Umbilical cord (tissue), 2 donors: ENCODE measurements around the gene VWA3B. TPM values are rescaled to one million over a fixed set of nuclear protein-coding genes. Genes with fewer than 3 reads are reported as not detected.
A peak's percentile ranks its signal among the peaks of the same experiment; 100 is the strongest.
"Not testable (repeated sequence)": the region's sequence is repeated elsewhere in the genome, so short reads cannot be mapped to it uniquely, and the experiment has no call there.

Source experiments
- DNase-seq: peaks from one replicate; pipeline ENCODE4 v3.0.0-alpha.2; 2015; ENCODE audit warnings: low spot score
- total RNA-seq: library from RNA; depleted of rRNA; stranded (reverse); fragments of >200 nt; gene quantifications from one replicate; pipeline ENCODE4 v1.2.3, GENCODE V29; 2014; ENCODE audit warnings: low replicate concordance; ENCODE audit not compliant: insufficient read depth

Gene VWA3B
- total RNA-seq, 1 donor from 2014 or later: 6.7 TPM

DNA sequence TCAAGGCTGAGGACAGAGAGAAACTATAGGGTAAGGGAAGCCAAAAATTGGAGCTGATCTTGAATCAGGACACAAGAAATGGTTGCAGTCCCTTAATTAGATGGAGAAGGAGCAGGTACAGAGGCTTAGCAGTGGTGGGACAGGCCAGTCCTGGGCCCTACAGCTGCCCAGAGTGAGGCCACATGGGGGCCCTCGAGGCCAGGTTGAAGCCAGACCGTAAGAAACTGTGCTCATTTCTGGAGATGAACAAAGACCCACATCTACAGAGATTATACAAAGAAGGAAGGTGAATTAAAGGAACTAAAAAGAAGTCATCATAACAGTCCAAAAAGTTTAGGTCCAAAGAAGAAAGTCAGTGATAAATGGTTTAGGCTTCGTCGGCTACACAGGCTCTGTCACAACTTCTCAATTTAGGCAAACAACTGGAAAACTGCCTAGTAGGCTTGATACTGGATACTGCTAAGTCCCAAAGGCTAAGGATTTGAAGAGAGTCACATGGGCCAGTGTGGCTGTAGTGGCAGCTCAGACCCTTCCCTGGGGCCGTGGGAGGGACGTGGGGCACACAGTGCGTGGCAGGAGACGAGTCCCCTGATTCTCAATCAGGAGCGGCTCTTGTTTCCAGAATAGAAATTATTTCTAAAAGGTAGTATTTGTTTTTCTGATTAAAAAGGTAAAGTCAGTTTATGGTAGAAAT is 208.9 kb downstream of the VWA3B start:
- no peak for DNase-seq

DNA sequence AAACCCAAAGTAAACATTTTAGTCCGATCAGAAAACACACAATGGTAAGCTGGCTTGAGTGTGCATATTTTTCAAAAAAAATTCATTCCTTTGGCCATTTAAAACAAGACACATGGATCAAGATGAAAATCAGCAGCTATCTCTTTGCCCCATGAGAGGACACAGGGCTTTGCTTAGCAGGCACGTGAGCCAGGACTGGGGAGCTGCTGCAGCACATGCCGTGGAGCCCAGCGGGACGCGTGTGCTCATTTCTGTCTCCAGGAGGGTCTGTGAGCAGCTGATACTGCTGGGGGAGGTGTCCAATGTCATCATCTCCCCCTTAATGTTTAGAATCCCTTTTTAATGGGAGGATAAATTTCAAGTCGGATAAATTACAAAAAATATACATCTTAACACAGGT is 209.5 kb downstream of the VWA3B start:
- DNase-seq: no peak

DNA sequence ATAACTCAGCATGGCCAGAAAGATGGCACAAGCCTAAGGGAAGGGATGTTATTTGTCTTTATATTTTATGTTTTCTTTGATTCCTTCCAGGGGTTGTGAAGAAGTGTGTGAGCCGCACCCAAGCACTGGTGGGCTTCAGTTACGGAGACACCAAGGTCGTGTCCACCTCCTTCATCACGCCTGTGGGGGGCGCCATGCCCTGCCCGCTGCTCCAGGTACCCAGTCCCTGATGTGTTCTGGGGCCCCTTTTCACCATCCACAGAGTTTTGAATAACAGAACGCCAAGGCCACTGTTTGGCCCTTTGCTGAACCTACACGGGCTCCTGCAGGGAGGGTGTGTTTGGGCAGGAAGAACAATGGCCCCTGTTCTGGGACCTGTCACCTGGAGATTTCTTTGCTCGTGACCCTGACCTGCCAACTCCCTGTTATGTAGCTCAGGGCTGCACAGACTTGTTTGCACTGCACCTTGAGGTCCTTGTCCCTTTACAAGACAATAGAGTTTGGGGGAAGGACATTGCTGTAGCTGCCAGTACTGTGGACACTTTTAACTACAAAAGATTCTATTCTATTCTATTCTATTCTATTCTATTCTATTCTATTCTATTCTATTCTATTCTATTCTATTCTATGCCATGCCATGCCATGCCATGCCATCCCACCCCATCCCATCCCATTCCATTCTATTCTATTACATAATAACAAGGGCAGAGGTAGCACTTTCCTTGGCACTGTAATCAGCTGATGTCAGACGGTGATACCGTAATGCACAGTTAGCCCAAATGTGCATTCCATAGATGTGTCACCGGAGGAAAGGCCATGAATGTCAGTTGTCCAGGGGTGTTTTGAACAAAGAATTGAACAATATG is 211.1 kb downstream of the VWA3B start:
- DNase-seq: no peak

DNA sequence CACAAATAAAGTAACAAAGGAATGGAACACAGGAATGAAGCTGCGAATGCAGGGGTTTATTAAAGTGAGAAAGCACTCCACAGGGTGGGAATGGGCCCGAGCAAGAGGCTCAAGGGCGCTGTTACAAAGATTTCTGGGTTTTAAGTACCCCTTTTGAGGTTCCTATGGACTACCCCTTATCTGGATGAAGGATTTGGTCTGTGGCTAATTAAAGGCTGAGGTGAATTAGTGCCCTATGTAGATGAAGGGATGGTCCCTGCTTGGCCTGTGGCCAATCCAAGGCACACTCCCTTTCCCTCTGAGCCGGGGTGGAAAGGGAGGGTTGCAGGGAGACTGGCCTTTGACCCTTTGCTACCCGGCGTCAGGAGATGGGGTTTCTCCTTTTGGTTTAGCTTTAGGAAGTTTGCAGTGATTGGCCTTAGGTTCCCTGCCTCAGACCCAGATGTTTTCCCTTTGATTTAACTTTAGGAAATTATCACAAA is 211.8 kb downstream of the VWA3B start:
- DNase-seq: no peak

GRCh38 chr2:98299211-98299905 is 212.4 kb downstream of the VWA3B start:
- DNase-seq: peak; percentile 91

DNA sequence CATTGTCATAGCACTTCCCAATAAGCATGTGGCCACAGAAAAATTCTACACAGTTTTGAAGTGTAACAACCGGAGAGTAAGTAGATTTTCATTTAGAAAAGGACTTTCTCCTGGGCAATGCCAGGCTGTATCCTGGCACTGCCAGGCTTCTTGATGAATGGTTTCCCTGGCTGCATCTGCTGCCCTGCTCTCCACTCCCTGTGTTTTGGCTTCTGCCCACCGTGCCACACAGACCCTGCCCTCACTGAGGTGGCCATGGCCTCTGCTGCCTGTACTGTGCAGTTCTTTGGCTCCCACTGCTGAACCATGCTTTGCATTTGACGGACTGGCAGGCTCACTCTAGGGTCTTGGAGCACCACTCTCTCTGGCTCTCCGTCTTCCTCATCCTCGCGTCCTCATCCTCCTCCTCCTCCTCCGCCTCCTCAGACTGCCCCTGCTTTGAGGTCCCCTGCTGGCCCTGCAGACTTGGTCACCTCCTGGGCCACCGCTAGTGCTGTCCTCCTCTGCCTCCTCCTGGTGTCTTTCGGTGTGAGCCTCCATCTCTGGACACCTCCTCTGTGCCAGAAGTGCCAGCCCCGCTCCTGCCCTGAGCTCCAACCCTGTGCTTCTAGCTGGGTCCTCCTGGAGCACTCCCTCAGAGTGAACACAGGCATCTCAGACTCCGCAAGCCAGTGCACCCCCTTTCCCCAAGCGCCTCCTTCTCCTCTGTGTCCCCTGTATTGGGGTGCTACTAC is 213.3 kb downstream of the VWA3B start:
- DNase-seq: no peak

DNA sequence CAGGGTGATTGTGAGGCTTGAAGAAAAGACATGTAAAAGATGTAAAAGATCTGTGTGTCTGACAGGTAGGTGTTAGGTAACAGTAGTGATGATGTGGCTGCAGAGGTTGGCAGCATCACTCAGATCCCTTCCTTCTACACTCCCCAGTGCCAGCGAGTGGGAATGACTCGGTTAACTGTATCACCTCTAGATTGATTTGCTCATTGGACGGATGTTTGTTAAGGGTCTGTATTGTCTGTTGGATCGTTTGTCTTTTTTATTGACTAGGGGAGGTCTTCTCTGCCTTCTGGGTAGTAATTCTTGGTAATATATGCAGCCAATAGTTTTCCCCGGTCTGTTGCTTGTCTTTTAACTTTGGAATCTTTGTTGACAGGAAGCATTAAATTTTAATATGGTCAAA is 214.5 kb downstream of the VWA3B start:
- DNase-seq: no peak

- DNase-seq: not testable (repeated sequence)
These were observed 220.2 kb downstream of the VWA3B start for GRCh38 chr2:98307131-98307696.

DNA sequence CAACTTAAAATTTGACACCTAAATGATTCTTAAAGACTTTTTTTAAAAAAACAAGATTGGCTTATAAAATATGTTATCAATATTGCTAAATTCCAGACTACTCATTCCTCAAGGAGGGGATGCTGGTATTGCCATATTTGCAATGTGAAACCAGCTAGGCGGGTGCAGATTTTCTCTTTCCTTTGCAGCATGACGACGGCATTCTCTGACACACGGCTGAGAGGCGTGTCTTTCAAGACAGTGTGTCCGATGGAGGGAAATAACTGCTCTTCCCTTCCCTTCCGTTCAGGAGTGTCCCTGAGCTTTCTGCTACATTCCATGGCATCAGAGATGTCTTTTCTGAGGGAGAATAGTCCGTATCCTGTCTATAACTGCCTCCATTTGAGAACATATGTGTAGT is 221.1 kb downstream of the VWA3B start:
- DNase-seq: no peak

GRCh38 chr2:98308532-98308931 is 221.6 kb downstream of the VWA3B start:
- DNase-seq: no peak

DNA sequence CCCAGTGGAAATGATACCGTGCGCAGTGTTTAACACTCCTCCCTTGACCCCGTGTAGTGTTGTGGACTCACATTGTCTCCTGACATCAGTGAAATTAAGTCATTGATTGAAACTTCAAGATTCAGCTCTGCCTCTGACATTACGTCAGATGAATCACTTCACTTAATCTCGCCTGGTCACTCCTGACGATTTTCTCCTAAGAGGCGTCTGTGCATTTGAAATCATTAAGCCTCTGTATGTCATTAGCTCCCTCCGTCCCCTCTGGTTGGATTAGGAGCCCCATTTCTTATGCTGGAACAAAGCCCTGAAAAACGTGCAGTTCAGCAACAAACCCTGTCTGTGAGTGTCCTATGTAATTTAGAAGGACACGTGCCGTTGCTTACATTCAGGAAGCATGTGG is 222.6 kb downstream of the VWA3B start:
- no peak for DNase-seq

DNA sequence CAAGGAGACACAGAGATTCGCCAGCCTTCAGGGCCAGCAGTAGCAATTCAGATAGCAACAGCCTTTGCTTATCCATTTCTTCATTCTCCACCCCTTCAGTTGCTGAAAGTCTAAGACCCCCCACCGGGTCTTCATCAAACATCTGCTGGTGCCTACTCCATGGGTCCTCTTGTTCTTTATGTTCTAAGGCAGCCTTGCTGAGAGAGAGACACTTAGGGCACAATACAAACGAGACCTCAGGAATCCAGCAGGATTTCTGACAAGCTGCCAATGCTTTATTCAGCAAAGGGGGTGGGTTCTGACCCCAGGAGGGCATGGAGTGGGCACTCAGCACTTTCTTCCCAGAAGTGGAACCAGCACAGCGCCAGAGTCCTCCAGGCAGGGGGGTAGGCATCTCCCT is 223.0 kb downstream of the VWA3B start:
- no peak for DNase-seq

DNA sequence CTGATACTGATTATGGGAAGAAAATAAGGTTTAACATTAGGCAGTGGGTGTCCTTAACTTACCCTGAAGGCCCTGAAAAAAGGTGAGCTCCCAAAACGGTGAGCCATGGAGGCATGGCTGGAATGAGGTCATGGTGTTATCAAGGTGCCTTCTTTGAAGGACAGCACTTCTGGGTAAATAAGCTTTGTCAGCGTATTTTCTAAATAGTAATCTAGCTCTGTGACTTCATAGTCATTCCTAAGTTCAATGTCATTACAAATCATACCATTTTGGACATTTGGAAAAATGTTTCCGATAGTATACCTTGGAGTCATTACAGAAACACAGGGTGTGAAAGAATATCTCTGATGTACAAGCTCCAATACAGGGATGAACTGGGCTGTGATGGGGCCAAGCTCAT is 224.1 kb downstream of the VWA3B start:
- no peak for DNase-seq

- DNase-seq: no peak
These were observed 225.0 kb downstream of the VWA3B start for GRCh38 chr2:98311771-98312545.

- DNase-seq: no peak
These were observed 226.7 kb downstream of the VWA3B start for GRCh38 chr2:98313492-98314250.

- no peak for DNase-seq
These were observed 227.3 kb downstream of the VWA3B start for GRCh38 chr2:98314251-98314650.

DNA sequence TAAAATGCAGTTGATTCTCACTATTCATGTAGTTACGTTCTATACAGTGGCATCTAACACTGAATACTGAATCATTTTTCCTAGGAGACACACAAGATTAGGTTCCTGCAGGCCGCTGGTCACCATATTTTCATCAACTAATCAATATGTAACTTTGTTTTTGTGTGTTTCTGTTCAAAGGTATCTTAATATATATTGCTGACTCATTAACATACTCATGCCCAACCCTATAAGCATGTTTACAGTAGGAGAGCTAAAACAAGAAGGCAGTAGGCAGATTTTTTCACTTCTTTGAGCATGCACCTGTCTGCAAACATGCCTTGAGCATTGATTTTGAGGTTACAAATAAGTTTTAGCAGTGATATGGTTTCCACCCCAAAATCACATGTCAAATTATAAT is 229.0 kb downstream of the VWA3B start:
- DNase-seq: no peak

DNA sequence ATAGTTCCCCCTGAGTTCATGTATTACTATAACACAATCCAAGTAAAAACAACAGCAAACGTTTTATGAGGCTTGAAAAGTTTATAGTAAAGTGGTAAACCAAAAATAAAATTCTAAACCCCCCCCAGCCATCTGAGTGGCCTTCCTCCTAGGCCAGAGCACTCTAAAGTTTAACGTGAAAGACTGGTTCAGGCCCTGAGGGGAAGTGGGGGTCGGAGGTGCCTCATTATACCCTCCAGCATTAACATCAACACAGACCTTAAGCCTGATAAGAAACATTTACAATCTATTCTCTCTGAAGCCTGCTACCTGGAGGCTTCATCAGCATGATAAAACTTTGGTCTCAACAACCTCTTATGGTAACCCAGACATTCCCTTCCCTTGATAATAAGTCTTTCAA is 230.2 kb downstream of the VWA3B start:
- DNase-seq: no peak

DNA sequence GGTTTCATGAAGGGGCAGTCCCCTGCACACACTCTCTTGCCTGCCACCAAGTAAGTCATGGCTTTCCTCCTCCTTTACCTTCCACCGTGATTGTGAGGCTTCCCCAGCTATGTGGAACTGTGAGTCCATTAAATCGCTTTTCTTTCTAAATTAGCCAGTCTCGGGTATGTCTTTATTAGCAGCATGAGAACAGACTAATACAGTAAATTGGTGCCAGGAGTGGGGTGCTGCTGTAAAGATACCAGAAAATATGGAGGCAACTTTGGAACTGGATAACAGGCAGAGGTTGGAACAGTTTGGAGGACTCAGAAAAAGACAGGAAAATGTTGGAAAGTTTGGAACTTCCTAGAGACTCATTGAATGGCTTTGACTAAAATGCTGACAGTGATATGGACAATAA is 233.2 kb downstream of the VWA3B start:
- DNase-seq: not testable (repeated sequence)

DNA sequence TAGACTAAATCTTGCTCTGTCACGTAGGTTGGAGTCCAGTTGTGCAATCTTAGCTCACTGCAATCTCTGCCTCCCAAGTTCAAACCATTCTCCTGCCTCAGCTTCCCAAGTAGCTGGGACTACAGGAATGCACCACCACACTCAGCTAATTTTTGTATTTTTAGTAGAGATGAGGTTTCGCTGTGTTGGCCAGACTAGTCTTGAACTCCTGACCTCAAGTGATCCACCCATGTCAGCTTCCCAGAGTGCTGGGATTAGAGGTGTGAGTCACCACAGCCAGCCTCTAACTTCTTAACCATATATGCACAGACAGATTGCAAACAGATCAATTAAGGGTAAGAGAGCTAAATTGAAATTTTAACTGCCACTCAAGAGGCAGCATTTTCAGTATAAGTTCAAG is 237.2 kb downstream of the VWA3B start:
- no peak for DNase-seq
